ENCODE measurements around the gene CHMP1B. TPM values are rescaled to one million over a fixed set of nuclear protein-coding genes. Genes with fewer than 3 reads are reported as not detected.

CHMP1B gene
- total and polyA plus RNA-seq, 9 of the 15 experiments (the other 6 are each of a cell fraction or from before 2014, with no cell fraction given), result 12.3 to 29.9 (median 19.0) TPM

DNA sequence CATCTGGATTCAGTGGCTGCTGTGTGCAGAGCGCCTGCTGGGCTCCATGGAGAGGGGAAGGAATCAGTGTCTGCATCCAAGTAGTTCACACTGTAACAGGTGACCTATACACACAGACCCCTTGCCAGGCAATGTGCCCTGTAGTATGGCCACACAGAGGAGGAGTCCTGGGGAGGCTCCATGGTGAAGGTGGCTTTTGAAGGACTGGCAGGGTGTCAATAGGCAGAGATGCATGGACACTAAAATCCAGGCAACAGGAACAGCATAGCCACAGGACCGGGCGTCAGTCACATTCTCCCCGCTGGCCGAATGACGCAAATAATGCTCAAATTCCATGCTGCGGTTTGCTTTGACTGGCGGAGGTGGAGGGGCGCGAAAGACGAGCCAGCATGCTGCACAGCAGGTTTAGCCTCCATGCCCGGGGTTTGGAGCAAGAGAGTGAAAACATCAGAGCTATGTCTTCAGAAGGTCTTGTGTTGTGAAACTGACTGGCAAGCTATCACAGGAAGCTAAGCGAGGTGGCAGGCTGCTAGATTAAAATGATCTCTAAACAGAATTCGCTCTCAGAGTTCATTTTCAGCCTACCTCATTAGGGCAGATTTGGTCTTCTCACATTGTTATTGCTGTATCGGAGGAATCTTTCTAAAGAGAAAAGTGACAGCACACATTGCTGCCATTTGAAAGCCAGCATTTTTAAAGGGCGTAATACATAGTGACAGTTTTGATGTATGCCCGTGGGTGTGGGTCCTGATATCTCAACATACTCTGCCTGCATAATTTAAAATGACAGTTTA, 1.2 kb upstream of the CHMP1B start (continued):
- TF ChIP-seq ESRRA (IDR thresholded peaks at IDR 0.05; ENCODE audit: borderline replicate concordance, low read depth) (peak; percentile 54; the same call in 1 of the 2 replicates), RCOR1 (IDR thresholded peaks at IDR 0.05; ENCODE audit: borderline replicate concordance in 1 of 2, low read depth in 2 of 2, low read length in 2 of 2) (no peak), FUS (optimal IDR thresholded peaks at IDR 0.05; ENCODE audit: low read depth, low read length) (no peak), LCOR (CRISPR knock-in tag; IDR thresholded peaks at IDR 0.05) (no peak), SP1 (CRISPR knock-in tag; IDR thresholded peaks at IDR 0.05) (no peak), SMC3 (conservative IDR thresholded peaks at IDR 0.05; ENCODE audit: insufficient read depth, low read depth, low read length) (0 out of 2 replicates have a peak, but pooled peaks have one; percentile 5), SOX6 (IDR thresholded peaks at IDR 0.05) (no peak), RBM17 (IDR thresholded peaks at IDR 0.05; ENCODE audit: borderline replicate concordance, low read depth, low read length) (no peak), RB1 (IDR thresholded peaks at IDR 0.05; ENCODE audit: low read depth) (no peak), ETV5 (CRISPR knock-in tag; IDR thresholded peaks at IDR 0.05; ENCODE audit: low read depth) (no peak), TAF1 (IDR thresholded peaks at IDR 0.05; ENCODE audit: control insufficient read depth, extremely low read depth, insufficient read depth, low read length, severe bottlenecking) (no peak), KDM4B (IDR thresholded peaks at IDR 0.05; ENCODE audit: borderline replicate concordance in 2 of 2, low read depth in 1 of 2) (no peak), NFRKB (IDR thresholded peaks at IDR 0.05; ENCODE audit: low read depth) (0 out of 2 replicates have a peak, but pooled peaks have one; percentile 43), GTF2F1 (IDR thresholded peaks at IDR 0.05; ENCODE audit: low read depth, low read length) (no peak), TEAD4 (IDR thresholded peaks at IDR 0.05; ENCODE audit: low read length) (peak; percentile 67), TEAD4 (CRISPR knock-in tag; IDR thresholded peaks at IDR 0.05; ENCODE audit: borderline replicate concordance) (no peak)
- TF ChIP-seq, protein P1, sequence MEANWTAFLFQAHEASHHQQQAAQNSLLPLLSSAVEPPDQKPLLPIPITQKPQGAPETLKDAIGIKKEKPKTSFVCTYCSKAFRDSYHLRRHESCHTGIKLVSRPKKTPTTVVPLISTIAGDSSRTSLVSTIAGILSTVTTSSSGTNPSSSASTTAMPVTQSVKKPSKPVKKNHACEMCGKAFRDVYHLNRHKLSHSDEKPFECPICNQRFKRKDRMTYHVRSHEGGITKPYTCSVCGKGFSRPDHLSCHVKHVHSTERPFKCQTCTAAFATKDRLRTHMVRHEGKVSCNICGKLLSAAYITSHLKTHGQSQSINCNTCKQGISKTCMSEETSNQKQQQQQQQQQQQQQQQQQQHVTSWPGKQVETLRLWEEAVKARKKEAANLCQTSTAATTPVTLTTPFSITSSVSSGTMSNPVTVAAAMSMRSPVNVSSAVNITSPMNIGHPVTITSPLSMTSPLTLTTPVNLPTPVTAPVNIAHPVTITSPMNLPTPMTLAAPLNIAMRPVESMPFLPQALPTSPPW (CRISPR knock-in tag; IDR thresholded peaks at IDR 0.05), result no peak
- TF ChIP-seq, protein P2, sequence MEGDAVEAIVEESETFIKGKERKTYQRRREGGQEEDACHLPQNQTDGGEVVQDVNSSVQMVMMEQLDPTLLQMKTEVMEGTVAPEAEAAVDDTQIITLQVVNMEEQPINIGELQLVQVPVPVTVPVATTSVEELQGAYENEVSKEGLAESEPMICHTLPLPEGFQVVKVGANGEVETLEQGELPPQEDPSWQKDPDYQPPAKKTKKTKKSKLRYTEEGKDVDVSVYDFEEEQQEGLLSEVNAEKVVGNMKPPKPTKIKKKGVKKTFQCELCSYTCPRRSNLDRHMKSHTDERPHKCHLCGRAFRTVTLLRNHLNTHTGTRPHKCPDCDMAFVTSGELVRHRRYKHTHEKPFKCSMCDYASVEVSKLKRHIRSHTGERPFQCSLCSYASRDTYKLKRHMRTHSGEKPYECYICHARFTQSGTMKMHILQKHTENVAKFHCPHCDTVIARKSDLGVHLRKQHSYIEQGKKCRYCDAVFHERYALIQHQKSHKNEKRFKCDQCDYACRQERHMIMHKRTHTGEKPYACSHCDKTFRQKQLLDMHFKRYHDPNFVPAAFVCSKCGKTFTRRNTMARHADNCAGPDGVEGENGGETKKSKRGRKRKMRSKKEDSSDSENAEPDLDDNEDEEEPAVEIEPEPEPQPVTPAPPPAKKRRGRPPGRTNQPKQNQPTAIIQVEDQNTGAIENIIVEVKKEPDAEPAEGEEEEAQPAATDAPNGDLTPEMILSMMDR (IDR thresholded peaks at IDR 0.05 in 2 of 3, conservative IDR thresholded peaks at IDR 0.05 in 1 of 3; ENCODE audit: insufficient read depth in 2 of 3, low read depth in 1 of 3, low read length in 3 of 3), result no peak
- TF ChIP-seq, protein P3, sequence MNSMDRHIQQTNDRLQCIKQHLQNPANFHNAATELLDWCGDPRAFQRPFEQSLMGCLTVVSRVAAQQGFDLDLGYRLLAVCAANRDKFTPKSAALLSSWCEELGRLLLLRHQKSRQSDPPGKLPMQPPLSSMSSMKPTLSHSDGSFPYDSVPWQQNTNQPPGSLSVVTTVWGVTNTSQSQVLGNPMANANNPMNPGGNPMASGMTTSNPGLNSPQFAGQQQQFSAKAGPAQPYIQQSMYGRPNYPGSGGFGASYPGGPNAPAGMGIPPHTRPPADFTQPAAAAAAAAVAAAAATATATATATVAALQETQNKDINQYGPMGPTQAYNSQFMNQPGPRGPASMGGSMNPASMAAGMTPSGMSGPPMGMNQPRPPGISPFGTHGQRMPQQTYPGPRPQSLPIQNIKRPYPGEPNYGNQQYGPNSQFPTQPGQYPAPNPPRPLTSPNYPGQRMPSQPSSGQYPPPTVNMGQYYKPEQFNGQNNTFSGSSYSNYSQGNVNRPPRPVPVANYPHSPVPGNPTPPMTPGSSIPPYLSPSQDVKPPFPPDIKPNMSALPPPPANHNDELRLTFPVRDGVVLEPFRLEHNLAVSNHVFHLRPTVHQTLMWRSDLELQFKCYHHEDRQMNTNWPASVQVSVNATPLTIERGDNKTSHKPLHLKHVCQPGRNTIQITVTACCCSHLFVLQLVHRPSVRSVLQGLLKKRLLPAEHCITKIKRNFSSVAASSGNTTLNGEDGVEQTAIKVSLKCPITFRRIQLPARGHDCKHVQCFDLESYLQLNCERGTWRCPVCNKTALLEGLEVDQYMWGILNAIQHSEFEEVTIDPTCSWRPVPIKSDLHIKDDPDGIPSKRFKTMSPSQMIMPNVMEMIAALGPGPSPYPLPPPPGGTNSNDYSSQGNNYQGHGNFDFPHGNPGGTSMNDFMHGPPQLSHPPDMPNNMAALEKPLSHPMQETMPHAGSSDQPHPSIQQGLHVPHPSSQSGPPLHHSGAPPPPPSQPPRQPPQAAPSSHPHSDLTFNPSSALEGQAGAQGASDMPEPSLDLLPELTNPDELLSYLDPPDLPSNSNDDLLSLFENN (IDR thresholded peaks at IDR 0.05; ENCODE audit: low read depth in 2 of 2, low read length in 2 of 2), result no peak
